Stimulated activated CD8-positive, alpha-beta memory T cell treated with anti-CD3 and anti-CD28 coated beads, Interleukin-15, amount 100 ng/mL, for 24 hours (primary cell): ENCODE measurements around the gene GLB1L3.
"Not testable (repeated sequence)": the region's sequence is repeated elsewhere in the genome, so short reads cannot be mapped to it uniquely, and the experiment has no call there.

Experiments used
- DNase-seq: peaks from one replicate; pipeline ENCODE4 v3.0.0-alpha.2; 2020; ENCODE audit warnings: low read depth

GLB1L3 gene

GRCh38 chr11:134276396-134277182 is 410 bp downstream of the GLB1L3 start:
- DNase-seq, result no peak

DNA sequence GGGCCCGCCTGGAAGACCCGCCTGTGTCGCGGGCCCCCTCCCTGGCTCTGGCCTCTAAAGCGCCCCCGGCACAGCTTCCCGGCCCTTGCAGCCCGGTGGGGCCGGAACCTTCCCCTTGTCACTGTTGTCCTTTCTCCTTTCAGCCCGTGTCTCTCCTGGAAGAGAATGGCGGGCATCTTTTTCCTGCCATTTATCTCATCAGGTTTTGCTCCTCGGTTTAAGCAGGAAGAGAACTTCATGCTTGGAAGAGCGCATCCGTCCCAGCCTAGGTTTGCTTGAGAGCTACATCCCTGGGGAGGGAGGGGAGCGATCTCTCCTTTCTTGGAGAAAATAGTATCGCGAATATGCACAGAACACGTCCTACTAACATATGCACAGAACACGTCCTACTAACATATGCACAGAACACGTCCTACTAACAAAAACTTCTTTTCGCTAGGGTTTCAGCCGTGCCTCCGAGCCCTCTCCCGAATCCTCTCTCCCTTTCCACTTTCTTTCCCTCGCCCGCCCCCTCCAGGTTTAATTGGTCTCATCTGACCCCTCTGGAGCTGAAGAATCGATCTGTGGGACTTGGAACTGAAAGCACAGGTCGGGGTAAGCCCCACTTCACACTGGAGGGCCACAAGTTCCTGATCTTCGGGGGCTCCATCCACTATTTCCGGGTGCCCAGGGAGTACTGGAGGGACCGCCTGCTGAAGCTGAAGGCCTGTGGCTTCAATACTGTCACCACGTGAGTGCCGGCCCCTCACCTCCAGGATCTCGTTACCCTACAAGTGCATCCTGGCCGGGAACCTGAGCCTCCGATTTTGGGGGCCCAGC is 1.2 kb downstream of the GLB1L3 start:
- DNase-seq, result no peak

DNA sequence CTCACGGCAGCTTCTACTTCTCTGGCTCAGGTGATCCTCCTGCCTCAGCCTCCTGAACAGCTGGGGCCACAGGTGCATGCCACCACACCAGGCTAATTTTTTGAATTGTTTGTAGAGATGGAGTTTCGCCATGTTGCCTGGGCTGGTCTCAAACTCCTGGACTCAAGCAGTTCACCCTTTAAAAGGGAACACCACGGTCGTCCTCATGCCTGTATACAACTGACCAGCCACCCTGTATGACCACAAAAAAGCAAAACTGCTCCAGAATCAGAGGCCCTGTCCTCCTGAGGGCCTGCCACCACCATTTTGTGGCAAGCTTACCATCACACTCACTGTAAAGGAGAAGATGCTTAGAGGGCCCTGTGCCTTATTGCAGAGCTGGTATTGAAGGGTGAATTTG is 2.2 kb downstream of the GLB1L3 start:
- no peak for DNase-seq

- not testable (repeated sequence) for DNase-seq
These were observed 5.5 kb downstream of the GLB1L3 start for GRCh38 chr11:134281635-134282034.

DNA sequence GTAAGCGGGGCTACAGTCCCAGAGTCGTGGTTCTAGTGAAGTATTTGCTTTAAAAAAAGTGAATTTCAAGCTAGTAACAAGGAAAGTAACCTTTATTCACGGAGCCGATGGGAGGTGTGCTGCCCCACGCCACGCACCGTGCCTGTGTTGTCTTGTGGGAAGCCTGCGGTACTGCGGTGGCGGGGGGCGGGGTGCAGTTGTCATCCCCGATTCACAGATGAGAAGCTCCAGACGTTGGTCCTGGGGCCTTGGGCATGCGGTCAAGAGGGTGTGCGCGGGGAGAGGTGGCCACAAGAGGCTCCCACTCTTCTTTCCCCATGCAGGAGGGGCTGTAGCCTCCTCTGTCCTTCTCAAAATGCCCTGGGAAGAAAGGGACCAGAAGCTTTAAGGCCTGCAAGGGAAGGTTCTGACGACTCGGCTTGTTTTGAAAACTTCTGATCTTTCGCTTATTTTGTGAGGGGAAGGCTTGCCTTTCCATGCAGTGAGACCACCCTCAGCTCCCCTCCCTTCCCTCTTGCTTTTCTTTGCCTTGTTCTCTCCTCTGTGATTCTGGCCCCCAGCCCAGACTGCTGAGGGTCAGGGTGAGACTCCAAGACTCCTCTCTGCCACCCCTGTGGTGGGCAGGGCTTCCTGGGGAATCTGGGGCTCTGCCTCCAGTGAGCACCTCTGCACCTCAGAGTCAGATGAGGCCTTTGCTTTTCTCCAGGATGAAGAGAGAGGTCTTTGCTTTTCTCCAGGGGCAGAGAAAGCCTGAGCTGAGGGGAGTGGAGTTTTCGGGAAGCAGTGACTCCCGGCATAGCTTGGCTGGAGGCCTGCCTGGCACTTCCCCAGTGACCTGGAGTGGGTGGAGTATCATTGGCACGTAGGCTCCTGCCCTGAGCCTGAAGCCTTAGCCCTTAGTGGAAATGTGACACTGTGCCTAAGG is 6.2 kb downstream of the GLB1L3 start:
- DNase-seq, result no peak

DNA sequence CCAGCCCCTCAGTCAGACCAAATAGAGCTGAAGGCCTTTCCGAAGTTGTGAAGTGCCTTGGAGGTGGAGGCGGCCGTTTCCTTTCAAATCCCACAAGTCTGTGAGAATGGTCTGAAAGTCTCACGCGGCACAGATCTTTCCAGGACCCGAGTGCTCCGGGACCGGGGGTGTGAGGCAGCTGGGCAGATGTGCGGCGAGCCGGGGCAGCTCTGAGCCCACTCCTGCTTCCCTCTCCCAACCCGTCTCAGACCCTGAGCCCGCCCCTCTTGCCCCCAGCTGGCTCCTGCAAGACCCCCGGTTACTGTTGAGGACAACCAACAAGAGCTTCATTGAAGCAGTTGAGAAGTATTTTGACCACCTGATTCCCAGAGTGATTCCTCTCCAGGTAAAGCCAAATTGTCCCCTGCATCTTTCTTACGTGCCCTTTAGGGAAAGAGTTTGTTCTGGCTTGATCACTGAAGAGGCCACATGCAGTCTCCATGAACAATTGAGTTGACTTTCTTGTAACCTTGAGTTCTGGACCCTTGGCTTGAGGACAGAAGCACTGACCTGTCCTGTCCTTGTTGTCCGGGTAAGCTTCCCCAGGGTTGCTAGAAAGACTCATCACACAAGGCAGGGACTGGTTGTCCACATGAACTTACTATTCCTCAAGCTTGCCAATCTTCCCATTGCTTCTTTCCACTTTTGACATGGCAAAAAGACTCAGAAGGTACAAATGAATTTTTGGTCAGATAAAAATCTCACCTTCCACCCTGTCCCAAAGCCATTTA is 7.5 kb downstream of the GLB1L3 start:
- DNase-seq, result no peak

GRCh38 chr11:134284349-134284748 is 8.2 kb downstream of the GLB1L3 start:
- DNase-seq, result not testable (repeated sequence)

- DNase-seq, result no peak
These were observed 11.4 kb downstream of the GLB1L3 start for GRCh38 chr11:134287561-134287960.

- no peak for DNase-seq
These were observed 12.3 kb downstream of the GLB1L3 start for GRCh38 chr11:134288486-134288885.

- DNase-seq, result no peak
These were observed 13.0 kb downstream of the GLB1L3 start for GRCh38 chr11:134289167-134289566.

DNA sequence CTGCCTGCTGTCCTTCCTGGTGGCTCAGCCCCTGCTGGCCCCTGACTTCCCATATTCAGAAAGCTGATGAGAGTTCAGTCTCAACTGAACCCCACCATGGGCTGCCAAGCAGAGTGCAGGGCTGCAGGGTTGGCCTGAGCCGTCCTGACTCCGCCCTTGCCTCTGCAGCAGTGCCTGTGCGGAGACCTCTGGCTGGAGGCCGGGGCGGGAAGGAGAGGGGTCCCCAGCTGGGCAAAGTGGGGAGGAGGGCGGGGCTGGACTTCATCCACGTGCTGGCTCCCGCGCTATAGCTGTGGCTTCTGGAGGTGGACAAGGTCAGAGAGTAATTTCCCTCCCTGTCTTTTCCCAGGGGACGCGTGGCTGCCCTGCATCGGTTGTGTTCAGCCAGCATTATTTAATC is 13.6 kb downstream of the GLB1L3 start:
- DNase-seq, result no peak

- no peak for DNase-seq
These were observed 14.5 kb downstream of the GLB1L3 start for GRCh38 chr11:134290646-134291045.

DNA sequence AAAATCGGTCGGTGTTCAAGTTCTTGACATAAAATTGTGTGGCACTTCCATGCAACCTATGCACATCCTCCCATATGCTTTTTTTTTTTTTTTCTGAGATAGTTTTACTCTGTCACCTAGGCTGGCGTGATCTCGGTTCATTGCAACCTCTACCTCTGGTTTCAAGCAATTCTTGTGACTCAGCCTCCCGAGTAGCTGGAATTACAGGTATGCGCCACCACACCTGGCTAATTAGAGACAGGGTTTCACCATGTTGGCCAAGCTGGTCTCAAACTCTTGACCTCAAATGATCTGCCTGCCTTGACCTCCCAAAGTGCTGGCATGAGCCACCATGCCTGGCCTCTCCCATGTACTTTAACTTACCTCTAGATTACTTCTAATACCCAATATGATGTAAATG is 15.0 kb downstream of the GLB1L3 start:
- DNase-seq, result no peak

GRCh38 chr11:134292661-134293060 is 16.5 kb downstream of the GLB1L3 start:
- no peak for DNase-seq

DNA sequence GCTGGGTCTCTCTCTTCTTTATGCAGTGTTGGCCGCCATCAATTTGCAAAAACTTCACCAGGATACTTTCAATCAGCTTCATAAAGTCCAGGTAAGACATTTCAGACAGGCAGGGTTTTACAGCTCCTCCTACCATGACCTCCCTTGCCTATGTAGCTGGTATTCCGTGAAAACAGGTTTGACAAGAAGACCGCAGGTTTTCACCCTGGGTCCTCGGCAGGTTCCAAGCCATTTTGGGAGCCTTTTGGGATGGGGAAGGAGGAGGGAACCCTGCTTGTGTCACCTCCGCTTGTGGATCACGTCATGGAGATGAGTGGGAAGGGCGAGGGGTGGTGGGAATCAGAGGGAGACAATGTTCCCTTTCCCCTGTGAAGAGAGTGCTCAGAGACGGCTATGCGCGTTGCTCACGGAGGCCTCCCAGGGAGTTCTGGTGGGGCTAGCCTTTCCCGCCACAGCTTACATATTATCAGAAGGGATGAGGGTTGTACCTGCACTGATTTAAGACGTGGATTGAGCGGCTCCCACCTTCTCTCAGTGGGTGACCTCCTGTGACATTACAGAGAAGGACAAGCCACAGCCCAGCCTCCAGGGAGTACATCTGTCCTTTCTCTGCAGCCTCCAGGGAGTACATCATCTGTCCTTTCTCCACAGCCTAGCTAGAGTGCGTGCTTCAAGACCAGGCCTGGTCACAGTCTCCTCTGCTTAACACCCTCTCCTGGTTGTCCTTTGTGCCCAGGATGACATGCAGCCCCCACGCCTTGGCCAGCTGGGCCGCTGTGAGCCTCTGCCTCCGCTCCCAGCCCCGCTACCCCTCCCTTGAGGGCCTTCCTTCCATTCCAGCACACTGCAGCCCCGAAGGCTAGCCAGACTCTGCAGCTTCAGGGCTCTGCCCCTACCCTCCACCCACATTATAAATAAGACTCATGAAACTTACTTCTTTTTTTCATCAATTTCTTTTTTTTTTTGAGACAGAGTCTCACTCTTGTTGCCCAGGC is 17.2 kb downstream of the GLB1L3 start:
- no peak for DNase-seq

- DNase-seq, result no peak
These were observed 18.5 kb downstream of the GLB1L3 start for GRCh38 chr11:134294664-134295063.

- no peak for DNase-seq
These were observed 36.0 kb downstream of the GLB1L3 start for GRCh38 chr11:134312223-134312622.

DNA sequence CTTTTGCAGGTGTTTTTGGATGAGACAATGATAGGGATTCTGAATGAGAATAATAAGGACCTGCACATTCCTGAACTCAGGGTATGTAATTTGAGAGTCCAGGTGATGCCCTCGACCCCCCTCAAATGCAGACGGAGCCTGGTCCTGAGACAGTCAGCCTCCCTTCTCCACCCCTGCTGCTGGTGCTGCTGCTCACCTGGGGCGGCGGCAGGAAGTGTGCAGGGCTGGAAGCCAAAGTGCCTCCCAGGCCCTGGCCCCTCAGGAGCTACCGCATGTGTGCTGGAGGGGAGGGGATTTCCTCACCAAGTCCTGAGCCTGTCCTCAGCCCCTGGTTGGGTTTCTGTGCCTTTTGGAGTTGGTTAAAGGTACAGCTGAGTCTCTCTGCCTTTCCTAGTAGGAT is 36.6 kb downstream of the GLB1L3 start:
- no peak for DNase-seq

DNA sequence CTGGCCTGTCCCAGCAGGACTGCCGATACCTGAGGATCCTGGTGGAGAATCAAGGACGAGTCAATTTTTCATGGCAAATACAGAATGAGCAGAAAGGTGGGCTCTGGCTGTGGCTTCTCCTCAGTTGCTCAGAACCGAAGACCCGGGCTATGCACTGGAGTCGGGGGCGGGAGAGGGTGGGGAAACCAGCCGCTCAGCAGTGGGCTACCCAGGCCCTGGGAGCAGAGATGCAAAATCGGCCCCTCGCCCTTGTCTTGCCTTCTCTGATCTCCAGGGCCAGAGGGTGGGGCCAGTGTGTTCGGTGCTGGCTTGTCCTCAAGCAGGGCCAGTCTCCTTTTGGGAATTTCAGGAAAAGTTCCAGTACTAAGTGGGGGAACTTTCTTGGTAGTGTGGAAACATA is 37.2 kb downstream of the GLB1L3 start:
- no peak for DNase-seq
